ENCODE results near the gene DNAJC6. TPM values are rescaled to one million over a fixed set of nuclear protein-coding genes. Genes with fewer than 3 reads are reported as not detected.
A peak's percentile ranks its signal among the peaks of the same experiment; 100 is the strongest.

The DNAJC6 gene
- total RNA-seq, 1 donor from 2014 or later: 16.7 TPM

- Mint-ChIP-seq H3K4me3 (ENCODE audit: unreplicated experiment) (no peak overlapping the region), H3K4me1 (ENCODE audit: low read depth) (peaks cover 11% of the 10 kb centered on the region), H3K9me3 (ENCODE audit: low read depth) (no peaks in the 10 kb centered on the region), H3K27me3 (ENCODE audit: low read depth) (no peaks in the 10 kb centered on the region), H3K27ac (ENCODE audit: unreplicated experiment) (no peak overlapping the region), H3K36me3 (ENCODE audit: low read depth) (peaks cover 8% of the 10 kb centered on the region)
- no peak for DNase-seq (ENCODE audit: low spot score)
- no peak for TF ChIP-seq CTCF (IDR thresholded peaks at IDR 0.05)
Measured at GRCh38 chr1:65362545-65362944, 53.2 kb downstream of the DNAJC6 start.

- H3K4me3 Mint-ChIP-seq (ENCODE audit: unreplicated experiment): no peak overlapping the region
- DNase-seq (ENCODE audit: low spot score): no peak
- no peak overlapping the region for H3K27ac Mint-ChIP-seq (ENCODE audit: unreplicated experiment)
- H3K27me3 Mint-ChIP-seq (ENCODE audit: low read depth): no peaks in the 10 kb centered on the region
- peaks cover 11% of the 10 kb centered on the region for H3K4me1 Mint-ChIP-seq (ENCODE audit: low read depth)
- peaks cover 8% of the 10 kb centered on the region for H3K36me3 Mint-ChIP-seq (ENCODE audit: low read depth)
- no peaks in the 10 kb centered on the region for H3K9me3 Mint-ChIP-seq (ENCODE audit: low read depth)
- TF ChIP-seq CTCF (IDR thresholded peaks at IDR 0.05): no peak
Measured at GRCh38 chr1:65363484-65363883, 54.1 kb downstream of the DNAJC6 start.

GRCh38 chr1:65368403-65368802 is 59.1 kb downstream of the DNAJC6 start:
- no peak for DNase-seq (ENCODE audit: low spot score)
- Mint-ChIP-seq H3K27me3 (ENCODE audit: low read depth) (no peaks in the 10 kb centered on the region), H3K27ac (ENCODE audit: unreplicated experiment) (no peak overlapping the region), H3K9me3 (ENCODE audit: low read depth) (no peaks in the 10 kb centered on the region), H3K4me1 (ENCODE audit: low read depth) (peaks cover 21% of the 10 kb centered on the region), H3K36me3 (ENCODE audit: low read depth) (peaks cover 8% of the 10 kb centered on the region), H3K4me3 (ENCODE audit: unreplicated experiment) (no peak overlapping the region)
- no peak for TF ChIP-seq CTCF (IDR thresholded peaks at IDR 0.05)

- no peak overlapping the region for H3K4me3 Mint-ChIP-seq (ENCODE audit: unreplicated experiment)
- peaks cover 7% of the 10 kb centered on the region for H3K36me3 Mint-ChIP-seq (ENCODE audit: low read depth)
- peaks cover 24% of the 10 kb centered on the region for H3K4me1 Mint-ChIP-seq (ENCODE audit: low read depth)
- no peak overlapping the region for H3K27ac Mint-ChIP-seq (ENCODE audit: unreplicated experiment)
- no peak for TF ChIP-seq CTCF (IDR thresholded peaks at IDR 0.05)
- no peaks in the 10 kb centered on the region for H3K9me3 Mint-ChIP-seq (ENCODE audit: low read depth)
- H3K27me3 Mint-ChIP-seq (ENCODE audit: low read depth): no peaks in the 10 kb centered on the region
- no peak for DNase-seq (ENCODE audit: low spot score)
Measured at GRCh38 chr1:65371544-65371943, 62.2 kb downstream of the DNAJC6 start.

- Mint-ChIP-seq H3K27ac (ENCODE audit: unreplicated experiment) (peak overlapping the region; percentile 75), H3K27me3 (ENCODE audit: low read depth) (no peaks in the 10 kb centered on the region), H3K4me3 (ENCODE audit: unreplicated experiment) (no peak overlapping the region), H3K36me3 (ENCODE audit: low read depth) (no peaks in the 10 kb centered on the region), H3K9me3 (ENCODE audit: low read depth) (no peaks in the 10 kb centered on the region), H3K4me1 (ENCODE audit: low read depth) (peaks cover 24% of the 10 kb centered on the region)
- DNase-seq (ENCODE audit: low spot score): no peak
- TF ChIP-seq CTCF (IDR thresholded peaks at IDR 0.05): no peak
Measured at GRCh38 chr1:65372557-65372956, 63.2 kb downstream of the DNAJC6 start.
